CD4-positive, alpha-beta T cell treated with Interleukin-15 for 4 hours (primary cell): ENCODE measurements around the gene ZNF74.

Source experiments
- DNase-seq: peaks from one replicate; pipeline ENCODE4 v3.0.0-alpha.2; 2020; ENCODE audit warnings: low spot score

Gene ZNF74

GRCh38 chr22:20432244-20432686 lies 38.3 kb downstream of the ZNF74 start:
- no peak for DNase-seq

GRCh38 chr22:20433191-20433590 lies 39.2 kb downstream of the ZNF74 start:
- DNase-seq, result no peak

GRCh38 chr22:20433686-20434241 lies 39.8 kb downstream of the ZNF74 start:
- no peak for DNase-seq

GRCh38 chr22:20434264-20434751 lies 40.4 kb downstream of the ZNF74 start:
- no peak for DNase-seq

GRCh38 chr22:20434773-20435172 lies 40.8 kb downstream of the ZNF74 start:
- DNase-seq, result no peak

GRCh38 chr22:20435436-20436306 lies 41.7 kb downstream of the ZNF74 start:
- DNase-seq, result no peak

GRCh38 chr22:20436307-20436767 lies 42.4 kb downstream of the ZNF74 start:
- no peak for DNase-seq

GRCh38 chr22:20436768-20437612 lies 43.0 kb downstream of the ZNF74 start:
- DNase-seq, result no peak

GRCh38 chr22:20437613-20438426 lies 43.9 kb downstream of the ZNF74 start, which contains the start of gene SCARF2:
Gene SCARF2, minus strand, starts transcription at chr22:20437825. Its CDS starts 71 bp downstream, at chr22:20437754.
- no peak for DNase-seq

- DNase-seq, result no peak
Measured at GRCh38 chr22:20438427-20438677, 44.4 kb downstream of the ZNF74 start.

- DNase-seq, result no peak
Measured at GRCh38 chr22:20438678-20439492, 44.9 kb downstream of the ZNF74 start.

GRCh38 chr22:20439556-20439927 lies 45.6 kb downstream of the ZNF74 start:
- DNase-seq, result no peak

GRCh38 chr22:20439928-20440575 lies 46.1 kb downstream of the ZNF74 start:
- no peak for DNase-seq

- DNase-seq, result no peak
Measured at GRCh38 chr22:20440637-20441591, 47.0 kb downstream of the ZNF74 start.

GRCh38 chr22:20441631-20442484 lies 47.9 kb downstream of the ZNF74 start:
- DNase-seq, result no peak

GRCh38 chr22:20442485-20443284 lies 48.7 kb downstream of the ZNF74 start:
- no peak for DNase-seq

- no peak for DNase-seq
Measured at GRCh38 chr22:20444325-20444724, 50.4 kb downstream of the ZNF74 start.
